Effector memory CD4-positive, alpha-beta T cell (primary cell): ENCODE measurements around the gene CXCL3.

Experiments
- DNase-seq, 3 donors: peaks; one replicate each; pipeline ENCODE4 v3.0.0-alpha.2; 2020
- H3K27ac ChIP-seq: 2 replicates; pipeline ENCODE4 v1.7.0; 2013; ENCODE audit warnings: mild to moderate bottlenecking, low read length, moderate library complexity; ENCODE audit not compliant: insufficient read depth, poor library complexity, severe bottlenecking
- H3K27me3 ChIP-seq: replicated peaks from 2 replicates; pipeline ENCODE4 v1.7.0; 2013; ENCODE audit warnings: mild to moderate bottlenecking, low read length; ENCODE audit not compliant: insufficient read depth, control insufficient read depth, poor library complexity, severe bottlenecking
- H3K36me3 ChIP-seq: 2 replicates; pipeline ENCODE4 v1.7.0; 2013; ENCODE audit warnings: mild to moderate bottlenecking, low read length, moderate library complexity; ENCODE audit not compliant: control insufficient read depth, insufficient read depth
- H3K4me1 ChIP-seq: 2 replicates; pipeline ENCODE4 v1.7.0; 2013; ENCODE audit warnings: low read length, mild to moderate bottlenecking; ENCODE audit not compliant: control insufficient read depth, insufficient read depth, poor library complexity, severe bottlenecking
- H3K4me3 ChIP-seq: 2 replicates; pipeline ENCODE4 v1.7.0; 2013; ENCODE audit warnings: low read length, low read depth, mild to moderate bottlenecking; ENCODE audit not compliant: insufficient read depth, poor library complexity, severe bottlenecking
- H3K9me3 ChIP-seq: 2 replicates; pipeline ENCODE4 v1.7.0; 2013; ENCODE audit warnings: mild to moderate bottlenecking, low read length, moderate library complexity; ENCODE audit not compliant: control insufficient read depth

CXCL3 gene

DNA sequence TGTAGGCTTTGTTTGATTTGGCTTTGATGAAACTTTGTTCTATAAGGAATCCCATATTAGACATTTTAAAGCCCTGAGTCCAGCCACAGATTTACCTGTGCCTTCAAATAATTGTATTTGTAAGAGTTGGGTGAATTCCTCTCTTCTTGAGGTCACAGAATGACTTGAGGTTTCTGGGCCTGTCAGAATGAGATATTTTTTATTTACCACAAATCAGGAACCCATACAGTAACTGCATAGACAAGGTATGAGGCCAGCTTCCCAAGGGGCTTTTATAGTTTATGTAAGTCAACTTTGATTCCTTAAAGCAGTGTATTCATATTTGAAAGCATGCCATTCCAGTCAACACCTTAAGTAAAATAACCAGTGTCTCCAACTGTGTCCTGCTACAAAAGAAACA is 29.1 kb upstream of the CXCL3 start:
- Histone ChIP-seq H3K27me3 (no peaks in the 10 kb centered on the region), H3K9me3 (no peaks in the 10 kb centered on the region), H3K4me1 (no peaks in the 10 kb centered on the region), H3K36me3 (no peaks in the 10 kb centered on the region), H3K4me3 (no peak overlapping the region), H3K27ac (no peak overlapping the region)
- DNase-seq, result no peak

DNA sequence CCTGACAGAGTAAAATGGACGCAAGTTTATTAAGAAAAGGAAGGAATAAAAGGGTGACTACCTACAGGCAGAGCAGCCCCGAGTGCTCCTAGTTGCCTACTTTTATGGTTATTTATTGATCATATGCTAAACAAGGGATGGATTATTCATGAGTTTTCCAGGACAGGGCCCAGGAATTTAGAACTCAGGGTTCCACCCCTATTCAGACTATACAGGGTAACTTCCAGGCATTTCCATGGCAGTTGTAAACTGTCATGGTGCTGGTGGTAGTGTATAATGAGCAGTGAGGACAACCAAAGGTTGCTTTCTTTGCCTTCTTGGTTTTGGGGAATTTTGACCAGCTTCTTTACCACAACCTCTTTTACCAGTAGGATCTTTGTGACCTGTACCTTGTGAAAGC is 27.7 kb upstream of the CXCL3 start:
- Histone ChIP-seq H3K36me3 (no peaks in the 10 kb centered on the region), H3K4me1 (no peaks in the 10 kb centered on the region), H3K9me3 (no peaks in the 10 kb centered on the region), H3K4me3 (no peak overlapping the region), H3K27me3 (no peaks in the 10 kb centered on the region), H3K27ac (no peak overlapping the region)
- DNase-seq, result no peak

DNA sequence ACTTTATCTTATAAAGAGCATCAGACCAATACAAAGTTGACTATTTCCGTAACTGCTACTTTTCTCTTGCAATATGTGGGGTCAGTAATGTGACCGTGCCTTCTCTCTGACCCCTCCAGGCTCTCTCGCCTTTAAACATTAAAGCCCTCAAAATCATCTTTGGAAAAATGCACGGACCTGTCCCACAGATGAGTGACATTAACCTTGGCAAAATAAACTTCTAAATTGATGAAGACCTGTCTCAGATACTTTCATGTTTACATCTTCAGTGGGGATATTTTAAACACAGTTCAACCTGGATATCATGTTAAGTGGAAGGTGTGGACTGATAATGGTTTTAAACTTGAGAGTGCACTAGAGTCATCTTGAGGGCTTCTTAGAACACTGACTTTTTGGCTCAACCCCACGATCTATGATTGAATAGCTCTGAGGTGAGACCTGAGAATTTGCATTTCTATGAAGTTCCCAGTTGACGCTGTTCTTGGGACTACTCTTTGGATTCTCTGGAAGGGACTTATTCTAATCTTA is 26.7 kb upstream of the CXCL3 start:
- no peak overlapping the region for H3K27ac ChIP-seq
- no peak overlapping the region for H3K4me3 ChIP-seq
- no peaks in the 10 kb centered on the region for H3K36me3 ChIP-seq
- no peaks in the 10 kb centered on the region for H3K4me1 ChIP-seq
- H3K27me3 ChIP-seq, result no peaks in the 10 kb centered on the region
- no peaks in the 10 kb centered on the region for H3K9me3 ChIP-seq
- DNase-seq, result no peak

DNA sequence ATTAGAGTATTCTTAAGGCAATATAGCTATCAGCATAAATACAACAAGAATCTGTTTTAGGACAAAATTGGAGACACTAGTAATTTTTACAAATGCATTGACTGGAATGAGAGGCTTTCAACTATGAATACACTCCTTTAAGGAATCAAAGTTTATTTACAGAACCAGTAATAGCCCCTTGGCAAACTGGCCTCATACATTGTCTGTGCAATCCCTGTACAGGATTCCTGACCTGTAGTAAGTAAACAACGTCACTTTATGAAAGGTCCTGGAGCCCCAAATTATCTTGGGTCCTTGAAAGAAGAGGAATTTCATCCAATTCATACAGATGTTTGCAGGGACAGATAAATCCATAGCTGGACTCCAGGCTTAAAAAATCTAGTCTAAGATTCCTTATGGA is 25.4 kb upstream of the CXCL3 start:
- no peaks in the 10 kb centered on the region for H3K9me3 ChIP-seq
- H3K27ac ChIP-seq, result no peak overlapping the region
- no peaks in the 10 kb centered on the region for H3K4me1 ChIP-seq
- H3K4me3 ChIP-seq, result no peak overlapping the region
- no peaks in the 10 kb centered on the region for H3K27me3 ChIP-seq
- no peaks in the 10 kb centered on the region for H3K36me3 ChIP-seq
- DNase-seq, result no peak

- H3K4me1 ChIP-seq, result no peaks in the 10 kb centered on the region
- no peak overlapping the region for H3K27ac ChIP-seq
- DNase-seq, result no peak
- no peaks in the 10 kb centered on the region for H3K9me3 ChIP-seq
- no peaks in the 10 kb centered on the region for H3K27me3 ChIP-seq
- H3K36me3 ChIP-seq, result no peaks in the 10 kb centered on the region
- no peak overlapping the region for H3K4me3 ChIP-seq
Observed at GRCh38 chr4:74062953-74063352, 24.5 kb upstream of the CXCL3 start.

GRCh38 chr4:74061430-74061829 is 22.9 kb upstream of the CXCL3 start:
- DNase-seq, result no peak
- Histone ChIP-seq H3K36me3 (no peaks in the 10 kb centered on the region), H3K4me1 (no peaks in the 10 kb centered on the region), H3K9me3 (no peaks in the 10 kb centered on the region), H3K27me3 (no peaks in the 10 kb centered on the region), H3K27ac (no peak overlapping the region), H3K4me3 (no peak overlapping the region)

DNA sequence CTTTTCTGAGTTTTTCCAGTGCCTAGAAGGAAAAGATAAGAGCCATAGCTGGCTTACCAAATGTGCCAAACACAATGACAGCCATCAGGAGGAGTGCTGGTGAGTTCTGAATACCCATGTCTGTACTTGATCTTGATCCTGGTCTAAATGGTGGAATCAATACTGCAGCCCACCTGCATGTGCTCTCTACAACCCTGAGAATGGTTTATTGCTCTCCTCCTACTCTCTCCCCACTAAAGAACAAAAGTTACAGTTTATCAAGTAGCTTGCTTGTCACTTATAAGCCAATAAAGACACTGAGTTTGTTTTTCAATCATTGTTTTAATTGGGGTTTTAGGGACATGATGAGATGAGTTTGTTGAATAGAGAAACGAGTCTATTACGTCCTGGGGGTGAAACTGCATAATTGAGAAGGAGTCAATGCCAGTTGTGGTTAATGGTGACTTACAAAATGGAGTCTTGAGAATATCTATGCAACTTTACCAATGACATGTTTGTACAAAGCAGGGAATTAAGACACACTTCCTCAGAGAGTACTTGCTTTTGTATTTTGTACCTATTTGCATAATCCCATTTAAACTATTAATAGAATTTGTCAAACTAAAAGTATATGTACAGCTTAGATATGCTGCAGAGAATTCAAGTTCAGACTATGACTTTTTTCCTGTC is 20.8 kb upstream of the CXCL3 start:
- no peak overlapping the region for H3K4me3 ChIP-seq
- no peaks in the 10 kb centered on the region for H3K4me1 ChIP-seq
- no peak for DNase-seq
- H3K27me3 ChIP-seq, result no peaks in the 10 kb centered on the region
- no peaks in the 10 kb centered on the region for H3K9me3 ChIP-seq
- H3K27ac ChIP-seq, result no peak overlapping the region
- H3K36me3 ChIP-seq, result no peaks in the 10 kb centered on the region

- no peak overlapping the region for H3K27ac ChIP-seq
- no peaks in the 10 kb centered on the region for H3K4me1 ChIP-seq
- no peaks in the 10 kb centered on the region for H3K9me3 ChIP-seq
- H3K36me3 ChIP-seq, result no peaks in the 10 kb centered on the region
- H3K27me3 ChIP-seq, result no peaks in the 10 kb centered on the region
- H3K4me3 ChIP-seq, result no peak overlapping the region
- DNase-seq, result no peak
Observed at GRCh38 chr4:74058048-74058651, 19.7 kb upstream of the CXCL3 start.

GRCh38 chr4:74057588-74057987 is 19.1 kb upstream of the CXCL3 start:
- Histone ChIP-seq H3K36me3 (no peaks in the 10 kb centered on the region), H3K4me1 (no peaks in the 10 kb centered on the region), H3K9me3 (no peaks in the 10 kb centered on the region), H3K27ac (no peak overlapping the region), H3K27me3 (no peaks in the 10 kb centered on the region), H3K4me3 (no peak overlapping the region)
- DNase-seq, result no peak

DNA sequence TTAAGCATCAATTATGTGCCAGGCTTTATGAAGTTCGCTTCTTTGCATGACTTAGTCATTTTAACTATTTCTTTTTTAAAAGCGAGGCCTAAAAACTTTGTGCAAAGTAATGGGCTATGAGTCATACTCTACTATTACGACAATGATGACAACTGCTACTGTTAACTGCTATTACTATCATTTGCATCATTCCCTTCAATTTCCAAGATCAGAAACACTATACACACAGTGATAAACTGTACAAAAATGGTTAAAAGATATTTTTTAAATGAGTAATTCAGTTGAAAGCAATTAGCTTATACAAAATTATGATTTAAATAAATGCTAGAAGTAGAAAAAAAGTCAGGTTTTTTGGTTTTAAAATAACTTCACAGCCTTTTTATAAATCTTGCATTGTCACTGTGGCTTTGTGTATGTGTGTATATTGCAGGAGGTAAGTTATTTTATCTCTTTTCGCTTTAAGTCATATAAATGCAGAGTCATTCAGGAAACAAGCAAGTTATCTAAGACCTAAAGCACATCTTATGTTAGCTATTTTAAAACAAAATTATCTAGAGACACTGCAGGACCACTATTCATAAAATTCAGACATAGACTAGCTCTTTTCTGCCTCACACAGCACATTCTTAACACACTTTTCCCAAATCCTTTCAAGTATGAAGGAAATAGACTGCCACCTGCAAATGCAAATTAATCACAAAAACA is 18.5 kb upstream of the CXCL3 start:
- no peaks in the 10 kb centered on the region for H3K36me3 ChIP-seq
- H3K4me3 ChIP-seq, result no peak overlapping the region
- no peaks in the 10 kb centered on the region for H3K9me3 ChIP-seq
- DNase-seq, result no peak
- no peaks in the 10 kb centered on the region for H3K27me3 ChIP-seq
- no peak overlapping the region for H3K27ac ChIP-seq
- H3K4me1 ChIP-seq, result no peaks in the 10 kb centered on the region
